Kidney (tissue), 14 donors: ENCODE measurements around the gene FAM222B. TPM values are rescaled to one million over a fixed set of nuclear protein-coding genes. Genes with fewer than 3 reads are reported as not detected.

ENCODE experiments used
- DNase-seq, 5 donors: peaks; one replicate each; pipeline ENCODE4 v3.0.0-alpha.2; 2013 to 2020
- FAIRE-seq: peaks from 2 replicates; lab custom pipeline; 2012; peaks lifted over from hg19 to GRCh38; lab: Jason Lieb, UNC
- H3K27ac ChIP-seq, 2 donors: one replicate each; pipeline ENCODE4 v1.7.0; 2013; ENCODE audit warnings: low read depth in 2 of 2, low read length in 2 of 2, inconsistent platforms in 1 of 2
- H3K27me3 ChIP-seq: one replicate; pipeline ENCODE4 v1.7.1; 2013; ENCODE audit warnings: low read length, inconsistent platforms; ENCODE audit not compliant: control insufficient read depth, insufficient read depth
- H3K36me3 ChIP-seq, 3 donors: one replicate each; pipeline versions ENCODE4 v1.7.0 to v1.7.1; 2013; ENCODE audit warnings: low read length in 3 of 3, control low read depth in 1 of 3, inconsistent platforms in 1 of 3; ENCODE audit not compliant: insufficient read depth in 3 of 3, control insufficient read depth in 2 of 3
- H3K4me1 ChIP-seq, 3 donors: one replicate each; pipeline versions ENCODE4 v1.7.0 to v1.7.1; 2013; ENCODE audit warnings: low read length in 3 of 3, inconsistent platforms in 1 of 3, low read depth in 1 of 3; ENCODE audit not compliant: control insufficient read depth in 2 of 3, insufficient read depth in 2 of 3
- H3K4me3 ChIP-seq, 3 donors: one replicate each; pipeline versions ENCODE4 v1.7.0 to v1.8.1; 2013; ENCODE audit warnings: low read length in 3 of 3, control low read depth in 1 of 3, inconsistent platforms in 1 of 3
- H3K9ac ChIP-seq, 3 donors: one replicate each; pipeline versions ENCODE4 v1.7.0 to v1.7.1; 2013; ENCODE audit warnings: low read length in 3 of 3, control low read depth in 1 of 3, inconsistent platforms in 1 of 3
- H3K9me3 ChIP-seq, 3 donors: one replicate each; pipeline versions ENCODE4 v1.7.0 to v1.7.1; 2013; ENCODE audit warnings: low read length in 3 of 3, control low read depth in 1 of 3, inconsistent platforms in 1 of 3; ENCODE audit not compliant: control insufficient read depth in 2 of 3, insufficient read depth in 1 of 3
- CTCF ChIP-seq: IDR thresholded peaks from 3 replicates; pipeline ENCODE4 v1.5.1; 2012; ENCODE audit warnings: mild to moderate bottlenecking, moderate library complexity, borderline replicate concordance; ENCODE audit not compliant: insufficient read depth; ENCODE audit errors: extremely low read depth
- intact Hi-C: fragments of 100-400 bp; cut with DNase I; formaldehyde crosslinking; loops from one replicate; pipeline ENCODE4 v1.11.1; 2022
- polyA plus RNA-seq: library from polyadenylated mRNA; stranded (reverse); fragments of 350-450 nt; fragmentation: Illumina TruSeq; extraction: RNeasy Lipid Tissue Mini Kit (QIAGEN cat#74804); gene quantifications from one replicate; pipeline ENCODE4 v1.2.3, GENCODE V29; 2014; ENCODE audit warnings: low read depth, low replicate concordance; ENCODE audit not compliant: insufficient read depth
- total RNA-seq: library from RNA; stranded (reverse); fragmentation: NEBNext Ultra II Directional; extraction: Animal tissue kit (Norgen Biotek cat#: 25700); gene quantifications from one replicate; pipeline ENCODE4 v1.2.1, GENCODE V29; 2021
- donor health status: control.
- donor health status: control.
- donor health status: control.
- donor health status: control.
- donor health status: control.
- donor health status: DM: yes; HTN: yes; CAD: no.
- donor health status: Normal renal cell carcinoma (clear cell type).

Gene FAM222B
- total and polyA plus RNA-seq, 2 donors from 2014 or later: 13.0 to 31.0 TPM

- TF ChIP-seq CTCF: no peak
- DNase-seq (peak in 1 of 5 donors; percentile 90), FAIRE-seq (no peak)
Observed at GRCh38 chr17:28711723-28712031, 130.9 kb downstream of the FAM222B start, which contains the start of gene PROCA1. Gene PROCA1, minus strand, starts transcription at chr17:28711888. Its CDS starts 228 bp downstream, at chr17:28711660.

GRCh38 chr17:28710861-28711722 lies 131.5 kb downstream of the FAM222B start:
- DNase-seq: peak; percentile 97 to 99 (median 98)
- no peak for FAIRE-seq
- peak overlapping the region; percentile 89 to 93 for H3K27ac ChIP-seq
- H3K36me3 ChIP-seq: peaks cover 0 to 15% (median 5%) of the 10 kb centered on the region in 3 donors
- H3K9ac ChIP-seq: peak overlapping the region; percentile 64 to 86 (median 65)
- no peaks in the 10 kb centered on the region for H3K9me3 ChIP-seq
- TF ChIP-seq CTCF: peak; percentile 2
- intact Hi-C loops: no loop called here
- peak overlapping the region; percentile 47 to 78 (median 73) for H3K4me3 ChIP-seq
- H3K4me1 ChIP-seq: peaks cover under 1 to 7% (median 1%) of the 10 kb centered on the region in 3 donors
- H3K27me3 ChIP-seq: no peaks in the 10 kb centered on the region

More at GRCh38 chr17:28711723-28712031, 130.9 kb downstream of the FAM222B start, which contains the start of gene PROCA1:
- no peaks in the 10 kb centered on the region for H3K9me3 ChIP-seq
- H3K4me3 ChIP-seq: peak within 1 kb of the TSS; percentile 47 to 78 (median 73)
- peak within 1 kb of the TSS; percentile 64 to 86 (median 65) for H3K9ac ChIP-seq
- peaks cover 4 to 12% (median 6%) of the 10 kb centered on the region in 3 donors for H3K4me1 ChIP-seq
- H3K36me3 ChIP-seq: peaks cover 0 to 15% (median 5%) of the 10 kb centered on the region in 3 donors
- peak within 1 kb of the TSS; percentile 89 to 93 for H3K27ac ChIP-seq
- no peaks in the 10 kb centered on the region for H3K27me3 ChIP-seq
- intact Hi-C loops: no loop called here

- no peak for TF ChIP-seq CTCF
- Histone ChIP-seq H3K27me3 (no peaks in the 10 kb centered on the region), H3K9me3 (no peaks in the 10 kb centered on the region), H3K27ac (no peak overlapping the region), H3K9ac (no peak overlapping the region), H3K4me1 (peaks cover 0 to 5% (median 0%) of the 10 kb centered on the region in 3 donors), H3K36me3 (peaks cover 0 to 8% (median 6%) of the 10 kb centered on the region in 3 donors), H3K4me3 (no peak overlapping the region)
- DNase-seq (no peak), FAIRE-seq (no peak)
- intact Hi-C loops: no loop called here
Observed at GRCh38 chr17:28707339-28707720, 135.3 kb downstream of the FAM222B start.
